Activated naive CD4-positive, alpha-beta T cell treated with anti-CD3 and anti-CD28 coated beads, Interleukin-2, amount 10 ng/mL, durations not matched to agents 7 days and 5 days (primary cell): ENCODE measurements around the gene BTBD7.
A peak's percentile ranks its signal among the peaks of the same experiment; 100 is the strongest.

Experiments
- CTCF ChIA-PET: fragments of 350-600 bp; sonication (Branson Sonifier 250); formaldehyde crosslinking; loops from one replicate; lab custom pipeline; 2021; ENCODE audit warnings: antibody characterized with exemption; lab: Charles Lee
- DNase-seq: peaks from one replicate; pipeline ENCODE4 v3.0.0-alpha.2; 2020
- H3K27ac Mint-ChIP-seq: one replicate; pipeline ENCODE4 v1.8.0; 2021; ENCODE audit warnings: mild to moderate bottlenecking, moderate library complexity, mixed read lengths
- H3K27me3 Mint-ChIP-seq: one replicate; pipeline ENCODE4 v1.8.0; 2021; ENCODE audit warnings: mild to moderate bottlenecking, mixed read lengths
- H3K36me3 Mint-ChIP-seq: one replicate; pipeline ENCODE4 v1.8.0; 2021; ENCODE audit warnings: mixed read lengths
- H3K4me1 Mint-ChIP-seq: one replicate; pipeline ENCODE4 v1.8.0; 2021; ENCODE audit warnings: mixed read lengths
- H3K4me3 Mint-ChIP-seq: one replicate; pipeline ENCODE4 v1.8.0; 2021; ENCODE audit warnings: mild to moderate bottlenecking, moderate library complexity, mixed read lengths
- H3K9me3 Mint-ChIP-seq: one replicate; pipeline ENCODE4 v1.8.0; 2021; ENCODE audit warnings: mixed read lengths

The BTBD7 gene

GRCh38 chr14:93337143-93337753 is 4.4 kb upstream of the BTBD7 start:
- H3K27ac Mint-ChIP-seq: no peak overlapping the region
- peaks cover 23% of the 10 kb centered on the region for H3K4me1 Mint-ChIP-seq
- H3K27me3 Mint-ChIP-seq: peaks cover 3% of the 10 kb centered on the region
- no peaks in the 10 kb centered on the region for H3K36me3 Mint-ChIP-seq
- no peak for DNase-seq
- no peak overlapping the region for H3K4me3 Mint-ChIP-seq
- peaks cover 10% of the 10 kb centered on the region for H3K9me3 Mint-ChIP-seq
- CTCF ChIA-PET: no interaction called here

- Mint-ChIP-seq H3K36me3 (no peaks in the 10 kb centered on the region), H3K27ac (peak overlapping the region; percentile 92), H3K4me3 (peak overlapping the region; percentile 94), H3K27me3 (peaks cover 3% of the 10 kb centered on the region), H3K9me3 (peaks cover 6% of the 10 kb centered on the region), H3K4me1 (peaks cover 51% of the 10 kb centered on the region)
- DNase-seq: no peak
- CTCF ChIA-PET: no interaction called here
These were observed 831 bp upstream of the BTBD7 start for GRCh38 chr14:93333631-93334103.

GRCh38 chr14:93332397-93332852 is 411 bp downstream of the BTBD7 start:
- Mint-ChIP-seq H3K4me3 (peak overlapping the region; percentile 94), H3K27me3 (peaks cover 2% of the 10 kb centered on the region), H3K36me3 (peaks cover 2% of the 10 kb centered on the region), H3K9me3 (peaks cover 6% of the 10 kb centered on the region), H3K27ac (peak overlapping the region; percentile 92), H3K4me1 (peaks cover 55% of the 10 kb centered on the region)
- DNase-seq: no peak
- CTCF ChIA-PET: no interaction called here

DNA sequence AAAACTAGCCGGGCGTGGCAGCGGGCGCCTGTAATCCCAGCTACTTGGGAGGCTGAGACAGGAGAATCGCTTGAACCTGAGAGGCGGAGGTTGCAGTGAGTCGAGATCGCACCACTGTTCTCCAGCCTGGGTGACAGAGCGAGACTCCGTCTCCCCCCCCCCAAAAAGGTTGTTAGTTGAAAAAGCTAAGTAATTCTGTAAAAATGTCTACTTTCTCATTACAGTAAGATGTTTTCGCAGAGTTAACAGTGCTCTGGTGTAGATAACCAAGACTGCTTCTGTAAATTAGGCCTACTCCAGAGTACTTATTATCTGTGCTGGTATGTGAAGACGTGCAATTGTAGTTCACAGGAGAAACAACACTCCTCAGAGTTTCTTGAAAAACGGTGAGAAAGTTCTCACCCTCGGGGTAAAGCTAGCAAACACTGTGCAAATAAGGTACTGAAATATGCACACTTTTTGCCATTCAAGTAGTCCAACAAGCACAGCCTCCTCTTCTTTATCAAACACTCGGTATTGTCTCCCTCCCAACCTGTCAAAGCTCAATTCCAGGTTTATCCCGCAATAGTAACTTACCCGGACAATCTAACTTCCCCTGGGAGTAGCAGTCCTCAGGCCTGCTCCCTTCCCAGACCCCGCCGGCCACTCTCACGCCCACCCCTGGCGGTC is 974 bp downstream of the BTBD7 start:
- Mint-ChIP-seq H3K4me1 (peaks cover 57% of the 10 kb centered on the region), H3K27ac (peak overlapping the region; percentile 88), H3K27me3 (no peaks in the 10 kb centered on the region), H3K4me3 (peak overlapping the region; percentile 94), H3K9me3 (peaks cover 2% of the 10 kb centered on the region), H3K36me3 (peaks cover 3% of the 10 kb centered on the region)
- CTCF ChIA-PET: no interaction called here
- DNase-seq: no peak

DNA sequence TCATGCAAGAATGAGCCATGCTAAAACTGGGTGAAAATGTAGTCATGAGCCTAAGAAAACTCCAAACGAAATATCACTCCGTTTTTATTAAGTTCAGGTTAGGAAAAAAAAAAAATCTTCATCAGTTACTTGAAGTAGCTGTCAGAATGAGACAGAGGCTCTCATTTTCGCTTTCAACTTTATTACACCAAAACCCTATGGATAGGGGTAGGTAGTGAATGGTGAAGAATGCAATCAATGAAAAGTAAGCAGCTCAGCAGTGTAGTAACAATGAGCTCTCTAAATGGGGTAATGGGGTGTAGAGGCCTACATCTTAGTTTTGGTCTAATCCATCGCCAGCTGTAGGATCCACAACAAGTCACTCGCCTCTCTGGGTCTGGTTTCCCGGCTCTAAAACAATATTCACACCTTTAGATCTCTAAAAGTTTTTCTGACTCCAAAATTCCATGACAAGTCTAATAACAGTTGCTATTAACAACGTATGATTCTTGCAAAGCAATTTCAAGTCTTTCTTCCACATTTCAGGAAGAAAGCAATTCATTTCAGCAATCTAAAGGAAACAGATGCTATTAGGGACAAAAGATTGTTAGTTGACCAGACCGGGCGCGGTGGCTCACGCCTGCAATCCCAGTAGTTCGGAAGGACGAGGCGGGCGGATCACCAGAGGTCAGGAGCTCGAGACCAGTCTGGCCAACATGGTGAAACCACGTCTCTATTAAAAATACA is 1.7 kb downstream of the BTBD7 start:
- CTCF ChIA-PET: no interaction called here
- Mint-ChIP-seq H3K4me3 (peak overlapping the region; percentile 94), H3K27ac (peak overlapping the region; percentile 88), H3K4me1 (peaks cover 57% of the 10 kb centered on the region), H3K36me3 (peaks cover 3% of the 10 kb centered on the region), H3K9me3 (no peaks in the 10 kb centered on the region), H3K27me3 (no peaks in the 10 kb centered on the region)
- DNase-seq: no peak

DNA sequence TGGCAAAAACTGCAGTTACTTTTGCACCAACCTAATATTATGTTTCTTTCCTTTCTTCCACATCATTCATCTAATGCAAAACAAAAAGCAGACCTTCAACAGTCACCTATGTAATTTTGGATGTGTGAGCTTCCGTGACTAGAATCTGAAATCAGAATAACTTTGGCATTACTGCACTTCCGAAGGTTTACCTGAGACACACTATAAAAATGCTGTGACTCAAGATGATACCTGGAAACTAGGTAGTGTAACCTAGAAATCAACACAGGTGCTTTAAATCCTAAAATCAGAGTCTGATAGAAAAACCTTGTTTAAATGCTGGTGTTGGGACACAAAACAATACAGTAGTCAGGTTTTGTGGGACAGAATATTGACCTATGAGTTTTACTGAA is 2.2 kb downstream of the BTBD7 start:
- peak overlapping the region; percentile 94 for H3K4me3 Mint-ChIP-seq
- peaks cover 57% of the 10 kb centered on the region for H3K4me1 Mint-ChIP-seq
- no peak for DNase-seq
- H3K9me3 Mint-ChIP-seq: no peaks in the 10 kb centered on the region
- H3K27me3 Mint-ChIP-seq: no peaks in the 10 kb centered on the region
- CTCF ChIA-PET: no interaction called here
- peaks cover 3% of the 10 kb centered on the region for H3K36me3 Mint-ChIP-seq
- no peak overlapping the region for H3K27ac Mint-ChIP-seq

- no peaks in the 10 kb centered on the region for H3K9me3 Mint-ChIP-seq
- peaks cover 53% of the 10 kb centered on the region for H3K4me1 Mint-ChIP-seq
- no peaks in the 10 kb centered on the region for H3K27me3 Mint-ChIP-seq
- no peak for DNase-seq
- CTCF ChIA-PET: no interaction called here
- H3K27ac Mint-ChIP-seq: no peak overlapping the region
- H3K36me3 Mint-ChIP-seq: peaks cover 3% of the 10 kb centered on the region
- H3K4me3 Mint-ChIP-seq: no peak overlapping the region
These were observed 2.7 kb downstream of the BTBD7 start for GRCh38 chr14:93329965-93330608.

DNA sequence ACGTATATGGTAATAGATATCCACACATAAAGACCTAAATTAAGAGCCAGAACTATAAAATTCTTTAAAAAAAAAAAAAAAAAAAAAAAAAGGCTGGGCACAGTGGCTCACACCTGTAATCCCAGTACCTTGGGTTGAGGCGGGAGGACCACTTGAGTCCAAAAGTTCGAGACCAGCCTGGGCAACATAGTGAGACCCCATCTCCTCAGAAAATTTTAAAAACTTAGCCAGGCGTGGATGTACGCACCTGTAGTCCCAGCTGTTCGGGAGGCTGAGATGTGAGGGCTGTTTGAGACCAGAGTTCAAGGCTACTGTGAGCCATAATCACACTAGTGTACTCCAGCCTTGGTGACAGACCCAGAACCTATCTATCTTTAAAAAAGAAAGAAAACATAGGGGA is 4.3 kb downstream of the BTBD7 start:
- Mint-ChIP-seq H3K4me1 (peaks cover 38% of the 10 kb centered on the region), H3K9me3 (no peaks in the 10 kb centered on the region), H3K36me3 (peaks cover 9% of the 10 kb centered on the region), H3K27me3 (no peaks in the 10 kb centered on the region), H3K27ac (no peak overlapping the region), H3K4me3 (no peak overlapping the region)
- DNase-seq: no peak
- CTCF ChIA-PET: no interaction called here

DNA sequence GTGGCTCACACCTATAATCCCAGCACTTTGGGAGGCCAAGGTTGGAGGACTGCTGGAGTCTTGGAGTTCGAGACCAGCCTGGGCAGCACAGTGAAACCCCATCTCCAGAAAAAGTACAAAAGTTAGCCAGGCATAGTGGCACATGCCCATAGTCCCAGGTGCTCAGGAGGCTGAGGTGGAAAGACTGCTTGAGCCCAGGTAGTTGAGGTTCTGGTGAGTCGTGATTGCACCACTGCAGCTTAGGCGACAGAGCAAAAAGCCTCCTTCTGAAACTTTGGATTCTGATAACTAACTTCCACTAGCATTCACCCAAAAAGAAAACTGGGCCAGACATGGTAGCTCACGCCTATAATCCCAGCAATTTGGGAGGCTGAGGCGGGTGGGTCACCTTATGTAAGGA is 6.6 kb downstream of the BTBD7 start:
- CTCF ChIA-PET: no interaction called here
- no peak overlapping the region for H3K27ac Mint-ChIP-seq

DNA sequence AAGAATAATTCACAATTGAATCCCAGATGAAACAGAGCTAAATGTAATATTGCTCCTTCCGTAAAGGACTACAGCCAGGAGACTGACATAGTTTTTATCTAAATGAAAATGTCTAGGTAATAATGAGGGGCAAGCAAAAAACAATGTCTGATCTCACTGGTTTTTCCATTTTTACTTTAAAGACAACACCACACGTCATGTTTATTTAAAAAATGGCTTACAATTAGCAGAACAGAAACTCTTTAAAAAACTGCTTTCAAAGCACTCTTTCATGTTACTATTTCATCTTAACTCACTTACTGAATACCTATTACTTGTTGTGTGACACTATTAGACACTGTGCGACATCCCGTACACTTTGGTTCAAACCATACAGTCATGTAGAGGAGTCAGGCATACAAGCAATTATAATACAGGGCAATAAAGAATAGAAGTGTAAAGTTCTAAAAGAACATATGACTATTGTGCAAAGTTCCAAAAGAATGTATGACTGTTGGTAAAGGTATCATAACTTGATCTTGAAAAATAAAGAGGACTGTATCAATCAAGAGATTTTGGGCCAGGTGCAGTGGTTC is 9.1 kb downstream of the BTBD7 start:
- no peaks in the 10 kb centered on the region for H3K9me3 Mint-ChIP-seq
- peaks cover 18% of the 10 kb centered on the region for H3K4me1 Mint-ChIP-seq
- H3K27me3 Mint-ChIP-seq: no peaks in the 10 kb centered on the region
- DNase-seq: no peak
- no peak overlapping the region for H3K4me3 Mint-ChIP-seq
- CTCF ChIA-PET: no interaction called here
- H3K36me3 Mint-ChIP-seq: peaks cover 12% of the 10 kb centered on the region
- no peak overlapping the region for H3K27ac Mint-ChIP-seq

More for the DNA sequence above, 6.6 kb downstream of the BTBD7 start:
- no peak for DNase-seq
- Mint-ChIP-seq H3K9me3 (no peaks in the 10 kb centered on the region), H3K4me1 (peaks cover 29% of the 10 kb centered on the region), H3K4me3 (no peak overlapping the region), H3K36me3 (peaks cover 12% of the 10 kb centered on the region), H3K27me3 (no peaks in the 10 kb centered on the region)

GRCh38 chr14:93322929-93323599 is 9.8 kb downstream of the BTBD7 start:
- Mint-ChIP-seq H3K36me3 (peaks cover 12% of the 10 kb centered on the region), H3K27me3 (no peaks in the 10 kb centered on the region), H3K4me1 (peaks cover 15% of the 10 kb centered on the region), H3K9me3 (no peaks in the 10 kb centered on the region), H3K4me3 (no peak overlapping the region), H3K27ac (no peak overlapping the region)
- CTCF ChIA-PET: no interaction called here
- DNase-seq: no peak

DNA sequence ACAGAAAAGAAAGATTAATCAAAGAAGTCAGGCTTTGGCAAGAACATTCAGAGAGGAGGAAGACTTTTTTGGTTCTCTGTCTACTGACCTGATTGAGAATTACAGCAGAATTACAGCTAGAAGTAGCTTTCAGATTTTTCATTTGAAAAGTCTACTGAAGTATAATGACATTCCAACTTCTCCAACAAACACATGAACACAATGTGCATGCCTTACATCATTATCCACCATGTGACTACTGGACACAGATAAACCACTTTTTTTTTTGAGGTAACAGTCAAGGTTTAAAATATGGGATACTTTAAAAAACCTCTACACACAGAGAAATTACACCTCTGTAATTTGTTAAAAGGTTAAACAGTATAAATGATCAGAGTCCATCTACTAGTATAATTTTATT is 12.3 kb downstream of the BTBD7 start:
- Mint-ChIP-seq H3K27me3 (no peaks in the 10 kb centered on the region), H3K4me1 (peaks cover 12% of the 10 kb centered on the region), H3K27ac (no peak overlapping the region), H3K9me3 (no peaks in the 10 kb centered on the region), H3K4me3 (no peak overlapping the region), H3K36me3 (peaks cover 11% of the 10 kb centered on the region)
- CTCF ChIA-PET: no interaction called here
- no peak for DNase-seq

DNA sequence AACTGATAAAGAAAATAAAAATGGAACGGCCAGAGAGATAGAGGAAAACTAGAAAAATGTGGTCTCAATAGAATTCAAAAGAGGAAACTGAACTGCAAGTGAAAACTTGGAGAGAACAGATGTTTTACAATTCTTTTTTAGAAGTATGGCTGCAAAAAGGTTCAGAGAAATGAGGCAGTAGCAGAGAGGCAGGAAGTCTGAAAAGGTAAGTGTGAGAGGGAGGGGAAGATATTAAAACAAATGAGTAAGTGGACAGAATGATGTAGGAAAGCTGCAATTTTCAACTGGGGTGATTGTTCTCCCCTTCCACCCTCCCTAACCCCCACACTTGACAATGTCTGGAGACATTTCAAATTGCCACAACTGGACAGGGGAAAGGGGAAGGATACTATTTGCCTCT is 12.9 kb downstream of the BTBD7 start:
- no peak overlapping the region for H3K4me3 Mint-ChIP-seq
- no peaks in the 10 kb centered on the region for H3K9me3 Mint-ChIP-seq
- H3K27ac Mint-ChIP-seq: no peak overlapping the region
- no peaks in the 10 kb centered on the region for H3K27me3 Mint-ChIP-seq
- H3K36me3 Mint-ChIP-seq: peaks cover 11% of the 10 kb centered on the region
- CTCF ChIA-PET: no interaction called here
- no peak for DNase-seq
- H3K4me1 Mint-ChIP-seq: peaks cover 12% of the 10 kb centered on the region

DNA sequence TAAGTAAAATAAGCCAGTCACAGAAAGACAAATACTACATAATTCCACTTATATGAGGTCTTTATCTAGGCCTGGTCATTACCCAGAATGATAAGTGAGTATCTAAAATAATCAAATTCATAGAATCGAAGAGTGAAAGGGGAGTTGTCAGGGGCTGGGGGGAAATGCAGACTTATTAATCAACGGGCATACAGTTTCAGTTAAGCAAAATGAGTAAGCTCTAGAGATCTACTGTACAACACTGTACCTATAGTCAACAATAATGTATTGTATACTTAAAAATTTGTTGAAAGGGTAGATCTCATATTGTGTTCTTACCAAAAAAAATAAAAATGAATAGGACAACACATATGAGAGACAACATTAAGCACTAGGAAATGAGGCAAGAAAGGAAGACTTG is 13.3 kb downstream of the BTBD7 start:
- Mint-ChIP-seq H3K36me3 (peaks cover 7% of the 10 kb centered on the region), H3K4me1 (peaks cover 12% of the 10 kb centered on the region), H3K9me3 (no peaks in the 10 kb centered on the region), H3K4me3 (no peak overlapping the region), H3K27ac (no peak overlapping the region), H3K27me3 (no peaks in the 10 kb centered on the region)
- DNase-seq: no peak
- CTCF ChIA-PET: no interaction called here
